IMR-90 (cell line): Measurements from ENCODE around the gene UMODL1. TPM values are rescaled to one million over a fixed set of nuclear protein-coding genes. Genes with fewer than 3 reads are reported as not detected.

ENCODE experiments used
- ATAC-seq: fragments of 200-7000 bp; cut with Tn5 transposase; 2 replicates; pipeline ENCODE4 v1.9.1; 2020; ENCODE audit warnings: low read depth, mild to moderate bottlenecking, moderate library complexity
- BruUV-seq: library from RNA; stranded (reverse); fragments of 400-500 nt; replicated peaks from 2 replicates; lab custom pipeline; 2021; lab: Mats Ljungman, UMichigan
- CTCF ChIA-PET: fragments of 300-600 bp; formaldehyde crosslinking; extraction: SDS; loops from one replicate; lab custom pipeline; 2021; ENCODE audit warnings: antibody characterized with exemption; lab: Yijun Ruan, JAX
- POLR2A ChIA-PET: fragments of 300-600 bp; sonication (Branson Sonifier 250); formaldehyde crosslinking; loops from one replicate; lab custom pipeline; 2022; ENCODE audit warnings: antibody characterized with exemption; ENCODE audit not compliant: unreplicated experiment; lab: Charles Lee
- DNase-seq: peaks from one replicate; pipeline ENCODE4 v3.0.0; 2013
- H2AFZ ChIP-seq: replicated peaks from 2 replicates; pipeline ENCODE3; 2013; ENCODE audit warnings: low read length, mild to moderate bottlenecking; ENCODE audit not compliant: poor library complexity
- H2AK5ac ChIP-seq: 2 replicates; pipeline ENCODE4 v1.6.1; 2013; ENCODE audit warnings: low read depth, low read length, inconsistent platforms
- H2AK9ac ChIP-seq: replicated peaks from 2 replicates; pipeline ENCODE3; 2013; ENCODE audit warnings: mild to moderate bottlenecking, low read depth, low read length, moderate library complexity; ENCODE audit not compliant: poor library complexity
- H2BK120ac ChIP-seq: 2 replicates; pipeline ENCODE4 v1.6.1; 2013; ENCODE audit warnings: low read depth, low read length, inconsistent platforms
- H2BK15ac ChIP-seq: 3 replicates; pipeline ENCODE4 v1.6.1; 2013; ENCODE audit warnings: low read depth, low read length, inconsistent platforms
- H2BK20ac ChIP-seq: 2 replicates; pipeline ENCODE4 v1.6.1; 2013; ENCODE audit warnings: low read depth, mild to moderate bottlenecking, inconsistent platforms, low read length, moderate library complexity
- H2BK5ac ChIP-seq: 2 replicates; pipeline ENCODE4 v1.6.1; 2013; ENCODE audit warnings: mild to moderate bottlenecking, low read depth, low read length, inconsistent platforms; ENCODE audit not compliant: poor library complexity, severe bottlenecking
- H3K14ac ChIP-seq: replicated peaks from 2 replicates; pipeline ENCODE4 v1.6.1; 2013; ENCODE audit warnings: low read depth, low read length, inconsistent platforms
- H3K18ac ChIP-seq: 2 replicates; pipeline ENCODE4 v1.6.1; 2013; ENCODE audit warnings: low read depth, low read length, control low read depth
- H3K23ac ChIP-seq: 2 replicates; pipeline ENCODE4 v1.6.1; 2013; ENCODE audit warnings: low read depth, low read length, inconsistent platforms
- H3K27ac ChIP-seq: 2 replicates; pipeline ENCODE4 v1.5.1; 2013; ENCODE audit warnings: mild to moderate bottlenecking, control low read depth, low read length; ENCODE audit not compliant: insufficient read depth
- H3K27me3 ChIP-seq: 2 replicates; pipeline ENCODE4 v1.6.1; 2013; ENCODE audit warnings: low read length; ENCODE audit not compliant: control insufficient read depth, insufficient read depth
- H3K36me3 ChIP-seq: 2 replicates; pipeline ENCODE4 v1.6.1; 2013; ENCODE audit warnings: low read length, mixed read lengths; ENCODE audit not compliant: control insufficient read depth, insufficient read depth
- H3K4ac ChIP-seq: 2 replicates; pipeline ENCODE4 v1.6.1; 2013; ENCODE audit warnings: low read depth, low read length, inconsistent platforms
- H3K4me1 ChIP-seq: 2 replicates; pipeline ENCODE4 v1.6.1; 2013; ENCODE audit warnings: low read length, mixed read lengths; ENCODE audit not compliant: control insufficient read depth, insufficient read depth
- H3K4me2 ChIP-seq: 2 replicates; pipeline ENCODE4 v1.6.1; 2013; ENCODE audit warnings: low read depth, mild to moderate bottlenecking, control low read depth, low read length, moderate library complexity
- H3K4me3 ChIP-seq: 2 replicates; pipeline ENCODE4 v1.5.1; 2013; ENCODE audit warnings: low read depth, mild to moderate bottlenecking, control low read depth, low read length, moderate library complexity; ENCODE audit not compliant: insufficient read depth
- H3K56ac ChIP-seq: 2 replicates; pipeline ENCODE4 v1.6.1; 2013; ENCODE audit warnings: low read length, inconsistent platforms; ENCODE audit not compliant: insufficient read depth; ENCODE audit errors: extremely low read depth
- H3K79me1 ChIP-seq, 2 experiments: 2 replicates each; pipeline ENCODE4 v1.6.1; 2013; ENCODE audit warnings: low read length in 2 of 2, inconsistent platforms in 1 of 2, low read depth in 1 of 2
- H3K9ac ChIP-seq: 2 replicates; pipeline ENCODE4 v1.6.1; 2013; ENCODE audit warnings: low read depth, low read length, control low read depth
- H3K9me1 ChIP-seq: 2 replicates; pipeline ENCODE4 v1.6.1; 2013; ENCODE audit warnings: low read length, inconsistent platforms; ENCODE audit not compliant: insufficient read depth
- H3K9me3 ChIP-seq: 2 replicates; pipeline ENCODE4 v1.6.1; 2013; ENCODE audit warnings: low read length; ENCODE audit not compliant: control insufficient read depth, insufficient read depth
- H4K20me1 ChIP-seq: 2 replicates; pipeline ENCODE4 v1.6.1; 2013; ENCODE audit warnings: low read length, inconsistent platforms; ENCODE audit not compliant: insufficient read depth
- H4K5ac ChIP-seq: 2 replicates; pipeline ENCODE4 v1.6.1; 2013; ENCODE audit warnings: mild to moderate bottlenecking, low read depth, low read length, control low read depth
- H4K8ac ChIP-seq, 2 experiments: 2 replicates each; pipeline ENCODE4 v1.6.1; 2013; ENCODE audit warnings: low read depth in 2 of 2, low read length in 2 of 2, control low read depth in 1 of 2, inconsistent platforms in 1 of 2
- H4K91ac ChIP-seq: 2 replicates; pipeline ENCODE4 v1.6.1; 2013; ENCODE audit warnings: low read depth, low read length, inconsistent platforms; ENCODE audit not compliant: insufficient read depth
- CHD1 ChIP-seq: IDR thresholded peaks from 2 replicates; pipeline ENCODE4 v1.6.1; 2012; ENCODE audit warnings: low read depth, low read length, improper control_type of control experiment
- CTCF ChIP-seq: conservative IDR thresholded peaks from 2 replicates; pipeline ENCODE4 v1.5.1; 2012; ENCODE audit warnings: mild to moderate bottlenecking, low read depth, low read length, improper control_type of control experiment
- MAFK ChIP-seq: IDR thresholded peaks from 2 replicates; pipeline ENCODE4 v1.6.1; 2012; ENCODE audit warnings: low read depth, low read length, improper control_type of control experiment
- MAZ ChIP-seq: IDR thresholded peaks from 2 replicates; pipeline ENCODE4 v1.6.1; 2012; ENCODE audit warnings: low read depth, mild to moderate bottlenecking, low read length, improper control_type of control experiment, moderate library complexity, borderline replicate concordance
- NFE2L2 ChIP-seq: fragments of 150-350 bp; IDR thresholded peaks from 2 replicates; pipeline ENCODE4 v1.6.1; 2016; ENCODE audit warnings: low read depth, mild to moderate bottlenecking, low read length
- POLR2A ChIP-seq: IDR thresholded peaks from 2 replicates; pipeline ENCODE4 v1.6.1; 2012; ENCODE audit warnings: mild to moderate bottlenecking, low read depth, low read length
- RAD21 ChIP-seq: IDR thresholded peaks from 2 replicates; pipeline ENCODE4 v1.6.1; 2012; ENCODE audit warnings: low read length, improper control_type of control experiment
- WGBS, 2 experiments: methylation state at CpG; one replicate each; pipeline versions ENCODE4 v1.1.5 to v1.1.7; 2013; ENCODE audit warnings: missing lambda C conversion rate in 2 of 2; ENCODE audit not compliant: insufficient read length in 1 of 2; ENCODE audit errors: extremely low coverage in 2 of 2; 5-methylcytosine and 5-hydroxymethylcytosine counted together
- dilution Hi-C: fragments of 300-500 bp; cut with HindIII; formaldehyde crosslinking; loops from one replicate; pipeline ENCODE4 v1.14.3; 2018; ENCODE audit warnings: low sequenced_read_pairs; ENCODE audit not compliant: unreplicated experiment
- in situ Hi-C: fragments of 300-500 bp; cut with MboI; formaldehyde crosslinking; loops from 3 replicates; pipeline ENCODE4 v1.14.3; 2019; ENCODE audit warnings: low sequenced_read_pairs, inconsistent platforms, mixed read lengths
- intact Hi-C: fragments of 100-400 bp; cut with micrococcal nuclease; formaldehyde crosslinking; loops from 2 replicates; pipeline ENCODE4 v1.10.0; 2022
- polyA plus RNA-seq, 3 experiments: library from polyadenylated mRNA; depleted of rRNA; stranded (reverse); fragments of >200 nt; gene quantifications; 2 replicates each; pipeline ENCODE4 v1.2.3, GENCODE V29; 2012; ENCODE audit warnings: low replicate concordance in 1 of 3
- total RNA-seq: library from RNA; depleted of rRNA; stranded (reverse); fragments of >200 nt; gene quantifications from 2 replicates; pipeline ENCODE4 v1.2.3, GENCODE V29; 2012
- TF ChIP-seq, protein P1 (sequence below): fragments of 150-350 bp; IDR thresholded peaks from 2 replicates; pipeline ENCODE4 v1.6.1; 2017; ENCODE audit warnings: mild to moderate bottlenecking, antibody characterized with exemption, low read length, low read depth

UMODL1 gene
- total and polyA plus RNA-seq, 2 of the 4 experiments (the other 2 are of a cell fraction) = 0.02 TPM; not detected in 1

DNA sequence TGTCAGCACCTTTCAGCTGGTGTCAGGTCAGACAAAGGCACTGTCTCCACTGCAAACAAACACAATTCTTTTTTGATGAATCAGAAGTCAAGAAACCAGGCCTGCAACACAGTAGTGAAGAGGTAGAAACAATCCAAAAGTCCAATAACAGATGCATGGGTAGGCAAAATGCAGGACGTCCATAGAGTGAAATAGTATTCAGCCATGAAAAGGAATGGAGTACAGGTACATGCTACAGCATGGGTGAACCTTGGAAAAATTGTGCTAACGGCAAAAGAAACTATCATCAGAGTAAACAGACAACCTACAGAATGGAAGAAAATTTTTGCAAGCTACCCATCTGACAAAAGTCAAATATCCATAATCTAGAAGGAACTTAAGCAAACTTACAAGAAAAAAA lies 34.8 kb upstream of the UMODL1 start:
- ChIA-PET CTCF (no interaction called here), POLR2A (no interaction called here)
- no TSS peak for BruUV-seq
- Histone ChIP-seq H3K18ac (no peak overlapping the region), H2BK120ac (peak overlapping the region; percentile 24; the same call in 1 of the 2 replicates), H3K4me2 (no peak overlapping the region), H3K9me1 (peaks cover 11% of the 10 kb centered on the region), H2AFZ (no peak overlapping the region), H3K79me1 (no peaks in the 10 kb centered on the region; a peak in 1 of 4 replicates), H3K9me3 (no peaks in the 10 kb centered on the region; the same call in 1 of the 2 replicates), H2AK9ac (no peak overlapping the region), H3K4ac (peak overlapping the region; percentile 43; the same call in 1 of the 2 replicates), H4K5ac (no peak overlapping the region), H2BK20ac (peak overlapping the region; percentile 30; the same call in 1 of the 2 replicates), H4K8ac (no peak overlapping the region), H3K56ac (no peak overlapping the region), H3K27ac (no peak overlapping the region), H3K23ac (no peak overlapping the region), H4K91ac (no peak overlapping the region), H2BK5ac (no peak overlapping the region), H3K36me3 (no peaks in the 10 kb centered on the region), H3K4me1 (peaks cover 20% of the 10 kb centered on the region), H3K9ac (no peak overlapping the region), H3K14ac (0 out of 2 replicates have a peak overlapping the region, but pooled peaks have one; percentile 1), H2BK15ac (no peak overlapping the region), H3K4me3 (no peak overlapping the region), H2AK5ac (no peak overlapping the region), H3K27me3 (no peaks in the 10 kb centered on the region), H4K20me1 (no peaks in the 10 kb centered on the region)
- WGBS, 2 experiments = no CpG with 5 or more reads among the region's 2 CpGs
- intact Hi-C loops = no loop called here
- ATAC-seq (no peak), DNase-seq (no peak)
- dilution Hi-C loops = no loop called here
- in situ Hi-C loops = no loop called here
- TF ChIP-seq RAD21 = no peak
- TF ChIP-seq, protein P1, sequence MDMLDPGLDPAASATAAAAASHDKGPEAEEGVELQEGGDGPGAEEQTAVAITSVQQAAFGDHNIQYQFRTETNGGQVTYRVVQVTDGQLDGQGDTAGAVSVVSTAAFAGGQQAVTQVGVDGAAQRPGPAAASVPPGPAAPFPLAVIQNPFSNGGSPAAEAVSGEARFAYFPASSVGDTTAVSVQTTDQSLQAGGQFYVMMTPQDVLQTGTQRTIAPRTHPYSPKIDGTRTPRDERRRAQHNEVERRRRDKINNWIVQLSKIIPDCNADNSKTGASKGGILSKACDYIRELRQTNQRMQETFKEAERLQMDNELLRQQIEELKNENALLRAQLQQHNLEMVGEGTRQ = no peak
- no peak for TF ChIP-seq POLR2A
- TF ChIP-seq CHD1 = no peak
- TF ChIP-seq NFE2L2 = no peak
- TF ChIP-seq MAZ = no peak
- TF ChIP-seq MAFK = no peak
- no peak for TF ChIP-seq CTCF
